ENCODE measurements around the gene STK16.
"Not testable (repeated sequence)": the region's sequence is repeated elsewhere in the genome, so short reads cannot be mapped to it uniquely, and the experiment has no call there.

Gene STK16, protein sequence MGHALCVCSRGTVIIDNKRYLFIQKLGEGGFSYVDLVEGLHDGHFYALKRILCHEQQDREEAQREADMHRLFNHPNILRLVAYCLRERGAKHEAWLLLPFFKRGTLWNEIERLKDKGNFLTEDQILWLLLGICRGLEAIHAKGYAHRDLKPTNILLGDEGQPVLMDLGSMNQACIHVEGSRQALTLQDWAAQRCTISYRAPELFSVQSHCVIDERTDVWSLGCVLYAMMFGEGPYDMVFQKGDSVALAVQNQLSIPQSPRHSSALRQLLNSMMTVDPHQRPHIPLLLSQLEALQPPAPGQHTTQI

DNA sequence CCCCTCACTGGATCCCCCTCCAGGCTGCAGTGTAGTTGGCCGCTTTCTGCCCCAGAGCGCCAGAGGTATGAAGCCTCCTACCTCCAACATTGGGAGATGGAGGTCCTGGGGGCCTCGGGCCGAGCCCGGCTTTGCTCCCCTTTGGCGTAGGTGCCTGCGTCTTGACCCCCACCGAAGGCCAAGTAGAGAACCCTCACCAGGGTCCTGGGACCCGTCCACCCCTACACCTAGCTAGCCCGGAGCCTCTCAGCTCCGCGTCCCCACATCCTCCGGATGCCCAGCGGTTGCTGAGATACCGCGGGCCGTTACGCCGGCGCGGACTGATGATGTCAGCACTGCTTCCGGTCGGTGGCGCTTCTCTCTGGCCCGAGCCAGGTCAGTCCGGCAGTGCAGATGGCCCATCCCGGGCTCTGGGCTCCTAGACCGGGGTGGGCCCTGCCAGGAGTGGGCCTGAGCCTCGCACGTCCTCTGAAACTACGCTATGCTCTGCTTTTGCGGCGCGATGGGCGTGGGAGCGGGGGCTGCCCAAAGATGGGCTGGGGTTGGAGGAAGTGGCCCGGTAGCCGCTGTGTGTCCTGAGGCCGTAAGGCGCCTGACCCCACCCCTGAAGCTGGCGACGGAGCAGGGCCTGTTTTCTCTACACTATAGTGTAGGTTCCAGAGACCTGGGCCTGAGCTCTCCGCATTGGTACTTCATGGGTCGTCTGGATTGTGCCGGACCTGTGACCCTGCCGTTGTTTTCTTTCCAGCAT is at the start of gene STK16, which contains the start of gene GLB1L:
TSS of gene STK16 (plus strand) at position 332 of the 751 bp plus-strand sequence. CDS start 521 bp downstream, outside the sequence.
TSS of gene GLB1L (minus strand) at position 297 of the 751 bp plus-strand sequence. CDS start 1,871 bp downstream, outside the sequence.
- H3K4me3 ChIP-seq = peak within 1 kb of the TSS; percentile 89
- in situ Hi-C loops (cut with MboI; ENCODE audit: low sequenced_read_pairs) = no loop called here
- peaks cover 5% of the 10 kb centered on the region for H3K4me1 ChIP-seq
- H3K36me3 ChIP-seq (replicated peaks) = peaks cover 16% of the 10 kb centered on the region
- H3K9me3 ChIP-seq = no peaks in the 10 kb centered on the region; the same call in none of the 2 replicates
- H3K27me3 ChIP-seq (ENCODE audit: low read depth) = no peaks in the 10 kb centered on the region
- DNase-seq (ENCODE audit: low spot score in 2 of 2) = peak; percentile 68 to 93

DNA sequence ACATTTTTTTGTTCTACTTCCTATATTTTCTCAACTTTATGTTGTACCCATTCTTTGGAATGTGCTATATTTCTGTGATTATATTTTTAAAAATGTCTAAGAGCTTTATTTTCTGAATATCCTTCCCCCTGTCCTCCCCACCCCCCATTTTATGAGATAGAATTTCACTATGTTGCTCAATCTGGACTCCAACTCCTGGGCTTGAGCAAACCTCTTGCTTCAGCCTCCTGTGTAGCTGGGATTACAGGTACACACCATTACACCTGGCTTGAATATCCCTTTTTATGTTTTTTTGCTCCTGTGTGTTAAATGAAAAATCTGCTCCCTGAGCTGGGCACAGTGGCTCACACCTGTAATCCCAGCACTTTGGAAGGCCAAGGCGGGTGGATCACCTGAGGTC is 47.9 kb upstream of the STK16 start:
- in situ Hi-C loops (cut with MboI; ENCODE audit: low sequenced_read_pairs) = no loop called here
- Histone ChIP-seq H3K36me3 (replicated peaks) (no peaks in the 10 kb centered on the region), H3K9me3 (no peaks in the 10 kb centered on the region), H3K27me3 (ENCODE audit: low read depth) (no peaks in the 10 kb centered on the region), H3K4me3 (no peak overlapping the region), H3K4me1 (no peaks in the 10 kb centered on the region)
- DNase-seq (ENCODE audit: low spot score in 2 of 2) = no peak

DNA sequence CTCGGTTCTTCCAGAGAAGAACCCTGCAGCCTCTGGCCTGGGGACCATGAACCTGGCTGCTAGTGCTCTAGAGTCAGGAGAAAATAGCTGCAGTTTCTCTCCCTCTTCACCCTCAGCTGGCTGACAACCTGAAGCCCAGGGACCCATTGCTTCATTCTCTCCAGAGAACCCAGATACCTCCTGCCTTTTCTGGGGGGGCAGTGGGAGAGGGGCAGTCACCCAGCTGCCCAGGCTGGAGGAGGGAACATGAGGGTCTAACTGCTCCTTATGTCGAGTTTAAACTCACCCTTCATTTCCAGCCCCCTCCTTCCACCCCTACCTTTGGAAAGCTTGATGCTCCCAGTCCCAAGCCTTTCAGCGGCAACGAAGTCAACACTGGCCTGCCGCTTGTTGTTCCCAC is 46.3 kb upstream of the STK16 start:
- no peak for DNase-seq (ENCODE audit: low spot score in 2 of 2)
- no peak overlapping the region for H3K4me3 ChIP-seq
- no peaks in the 10 kb centered on the region for H3K27me3 ChIP-seq (ENCODE audit: low read depth)
- no peaks in the 10 kb centered on the region for H3K4me1 ChIP-seq
- H3K9me3 ChIP-seq = no peaks in the 10 kb centered on the region
- in situ Hi-C loops (cut with MboI; ENCODE audit: low sequenced_read_pairs) = no loop called here
- no peaks in the 10 kb centered on the region for H3K36me3 ChIP-seq (replicated peaks)

DNA sequence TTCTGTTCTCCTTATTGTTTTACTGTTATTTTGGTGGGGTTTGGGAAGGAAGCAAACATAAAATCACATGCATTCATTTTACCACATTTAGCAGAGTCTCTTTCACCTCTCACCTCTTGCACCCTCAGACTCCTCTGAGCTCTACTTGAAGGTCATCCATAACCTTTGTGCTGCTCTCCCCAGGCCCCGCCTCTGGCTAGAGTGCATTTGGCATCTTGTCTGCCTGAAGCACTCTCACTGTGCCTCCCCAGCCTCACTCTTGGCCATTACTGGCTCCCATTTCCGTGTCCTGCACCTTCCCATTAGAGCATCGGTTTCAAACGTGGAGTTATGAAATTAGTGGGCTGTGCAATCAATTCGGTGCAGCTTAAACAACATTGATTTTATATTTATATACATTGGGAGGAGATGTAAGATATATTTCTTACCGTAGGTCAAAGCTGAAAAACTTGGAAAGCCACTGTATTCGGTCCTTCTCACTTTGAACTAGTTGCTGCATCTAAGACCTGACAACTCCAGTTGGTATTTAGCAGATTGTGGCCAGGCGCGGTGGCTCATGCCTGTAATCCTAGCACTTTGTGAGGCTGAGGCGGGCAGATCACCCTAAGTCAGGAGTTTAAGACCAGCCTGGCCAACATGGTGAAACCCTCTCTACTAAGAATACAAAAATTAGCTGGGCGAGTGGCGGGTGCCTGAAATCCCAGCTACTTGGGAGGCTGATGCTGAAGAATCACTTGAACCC is 45.6 kb upstream of the STK16 start:
- Histone ChIP-seq H3K9me3 (0 out of 2 replicates have a peak, but pooled peaks cover 2% of the 10 kb centered on the region), H3K4me1 (no peaks in the 10 kb centered on the region), H3K27me3 (ENCODE audit: low read depth) (no peaks in the 10 kb centered on the region), H3K36me3 (replicated peaks) (no peaks in the 10 kb centered on the region), H3K4me3 (no peak overlapping the region)
- in situ Hi-C loops (cut with MboI; ENCODE audit: low sequenced_read_pairs) = no loop called here
- DNase-seq (ENCODE audit: low spot score in 2 of 2) = no peak

DNA sequence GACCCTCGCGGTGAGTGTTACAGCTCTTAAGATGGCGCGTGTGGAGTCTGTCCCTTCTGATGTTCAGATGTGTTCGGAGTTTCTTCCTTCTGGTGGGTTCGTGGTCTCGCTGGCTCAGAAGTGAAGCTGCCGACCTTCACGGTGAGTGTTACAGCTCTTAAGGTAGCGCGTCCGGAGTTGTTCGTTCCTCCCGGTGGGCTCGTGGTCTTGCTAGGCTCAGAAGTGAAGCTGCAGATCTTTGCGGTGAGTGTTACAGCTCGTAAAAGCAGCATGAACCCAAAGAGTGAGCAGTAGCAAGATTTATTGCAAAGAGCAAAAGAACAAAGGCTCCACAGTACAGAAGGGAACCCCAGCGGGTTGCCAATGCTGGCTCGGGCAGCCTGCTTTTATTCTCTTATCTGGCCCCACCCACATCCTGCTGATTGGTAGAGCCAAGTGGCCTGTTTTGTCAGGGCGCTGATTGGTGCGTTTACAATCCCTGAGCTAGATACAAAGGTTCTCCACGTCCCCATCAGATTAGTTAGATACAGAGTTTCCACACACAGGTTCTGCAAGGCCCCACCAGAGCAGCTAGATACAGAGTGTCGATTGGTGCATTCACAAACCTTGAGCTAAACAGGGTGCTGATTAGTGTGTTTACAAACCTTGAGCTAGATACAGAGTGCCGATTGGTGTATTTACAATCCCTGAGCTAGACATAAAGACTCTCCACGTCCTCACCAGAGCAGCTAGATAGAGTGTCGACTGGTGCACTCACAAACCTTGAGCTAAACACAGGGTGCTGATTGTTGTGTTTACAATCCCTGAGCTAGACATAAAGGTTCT is 44.6 kb upstream of the STK16 start:
- peak in 1 of 2 experiments; percentile 14 for DNase-seq (ENCODE audit: low spot score in 2 of 2)
- H3K4me3 ChIP-seq; H3K9me3 ChIP-seq; H3K36me3 ChIP-seq (replicated peaks); H3K4me1 ChIP-seq; in situ Hi-C loops (cut with MboI; ENCODE audit: low sequenced_read_pairs); H3K27me3 ChIP-seq (ENCODE audit: low read depth): not testable (repeated sequence)

DNA sequence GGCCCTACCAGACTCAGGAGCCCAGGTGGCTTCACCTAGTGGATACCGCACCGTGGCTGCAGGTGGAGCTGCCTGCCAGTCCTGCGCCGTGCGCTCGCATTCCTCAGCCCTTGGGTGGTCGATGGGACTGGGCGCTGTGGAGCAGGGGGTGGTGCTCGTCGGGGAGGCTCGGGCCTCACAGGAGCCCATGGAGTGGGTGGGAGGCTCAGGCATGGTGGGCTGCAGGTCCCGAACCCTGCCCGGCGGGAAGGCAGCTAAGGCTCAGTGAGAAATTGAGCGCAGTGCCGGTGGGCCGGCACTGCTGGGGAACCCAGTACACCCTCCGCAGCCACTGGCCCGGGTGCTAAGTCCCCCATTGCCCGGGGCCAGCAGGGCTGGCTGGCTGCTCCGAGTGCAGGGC is 43.9 kb upstream of the STK16 start:
- H3K36me3 ChIP-seq (replicated peaks); H3K4me1 ChIP-seq; H3K27me3 ChIP-seq (ENCODE audit: low read depth); H3K4me3 ChIP-seq; in situ Hi-C loops (cut with MboI; ENCODE audit: low sequenced_read_pairs); H3K9me3 ChIP-seq; DNase-seq (ENCODE audit: low spot score in 2 of 2): not testable (repeated sequence)

DNA sequence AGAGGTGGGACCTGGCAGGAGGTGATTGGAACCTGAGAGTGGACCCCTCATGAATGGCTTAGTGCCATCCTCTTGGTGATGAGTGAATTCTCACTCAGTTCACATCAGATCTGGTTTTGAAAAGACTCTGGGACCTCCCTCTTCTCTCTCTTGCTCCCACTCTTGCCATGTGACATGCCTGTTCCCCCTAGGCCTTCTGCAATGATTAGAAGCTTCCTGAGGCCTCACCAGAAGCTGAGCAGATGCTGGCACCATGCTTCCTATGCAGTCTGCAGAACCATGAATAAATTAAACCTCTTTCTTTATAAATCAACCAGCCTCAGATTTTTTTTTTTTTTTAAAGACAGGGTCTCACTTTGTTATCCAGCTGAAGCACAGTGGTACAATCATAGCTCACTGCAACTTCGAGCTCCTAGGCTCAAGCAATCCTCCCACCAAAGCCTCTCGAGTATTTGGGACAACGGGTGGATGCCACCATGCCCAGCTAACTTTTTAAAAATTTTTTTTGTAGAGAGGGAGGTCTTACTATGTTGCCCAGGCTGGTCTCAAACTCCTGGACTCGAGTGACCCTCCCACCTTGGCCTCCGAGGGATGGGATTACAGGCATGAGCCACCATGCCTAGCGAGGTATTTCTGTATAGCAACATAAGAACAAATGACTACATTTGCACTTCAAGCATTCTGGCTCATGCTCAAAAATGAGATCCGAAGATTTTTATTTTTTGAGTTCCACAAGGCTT is 40.7 kb upstream of the STK16 start:
- H3K4me1 ChIP-seq = peaks cover 11% of the 10 kb centered on the region
- no peak overlapping the region for H3K4me3 ChIP-seq
- in situ Hi-C loops (cut with MboI; ENCODE audit: low sequenced_read_pairs) = no loop called here

DNA sequence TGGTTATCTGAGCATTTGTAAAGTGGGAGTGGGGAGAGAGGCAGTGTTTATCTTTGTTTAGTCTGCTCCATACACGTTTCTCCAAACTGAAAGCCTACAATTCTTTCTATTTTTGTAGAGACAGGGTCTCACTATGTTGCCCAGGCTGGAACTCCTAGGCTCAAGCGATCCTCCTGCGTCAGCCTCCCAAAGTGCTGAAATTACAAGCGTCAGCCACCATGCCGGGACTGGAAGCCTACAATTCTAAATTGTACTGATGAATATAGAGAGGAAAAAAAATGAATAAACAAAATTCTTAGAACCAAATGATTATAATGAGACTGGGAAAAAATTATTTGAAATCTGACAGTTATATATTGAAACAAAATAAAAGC is 40.1 kb upstream of the STK16 start:
- in situ Hi-C loops (cut with MboI; ENCODE audit: low sequenced_read_pairs) = no loop called here
- DNase-seq (ENCODE audit: low spot score in 2 of 2) = peak in 1 of 2 experiments; percentile 2
- no peak overlapping the region for H3K4me3 ChIP-seq
- 0 out of 2 replicates have a peak, but pooled peaks cover 2% of the 10 kb centered on the region for H3K9me3 ChIP-seq
- H3K36me3 ChIP-seq (replicated peaks) = peaks cover 8% of the 10 kb centered on the region; the same call in 1 of the 2 replicates
- peaks cover 11% of the 10 kb centered on the region for H3K4me1 ChIP-seq
- no peaks in the 10 kb centered on the region for H3K27me3 ChIP-seq (ENCODE audit: low read depth)

More for the DNA sequence above, 40.7 kb upstream of the STK16 start:
- DNase-seq (ENCODE audit: low spot score in 2 of 2) = no peak
- Histone ChIP-seq H3K27me3 (ENCODE audit: low read depth) (no peaks in the 10 kb centered on the region), H3K9me3 (0 out of 2 replicates have a peak, but pooled peaks cover 2% of the 10 kb centered on the region), H3K36me3 (replicated peaks) (peaks cover 8% of the 10 kb centered on the region; the same call in 1 of the 2 replicates)

DNA sequence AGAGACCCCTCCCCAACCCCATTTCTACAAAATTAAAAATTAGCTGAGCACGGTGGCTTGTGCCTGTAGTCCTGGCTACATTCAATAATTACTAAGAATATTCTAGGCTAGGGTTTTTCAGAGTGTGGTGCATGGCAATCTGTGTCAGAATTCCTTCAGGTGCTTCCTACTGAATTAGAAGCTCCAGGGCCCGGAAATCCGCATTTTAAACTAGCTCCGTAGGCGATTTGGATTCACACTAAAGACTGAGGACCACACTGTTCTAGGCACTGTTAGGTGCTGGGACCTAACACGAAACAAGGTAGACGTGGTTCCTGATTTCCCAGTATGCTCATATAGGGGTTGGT is 39.3 kb upstream of the STK16 start:
- DNase-seq (ENCODE audit: low spot score in 2 of 2) = no peak
- peak overlapping the region; percentile 65 for H3K4me3 ChIP-seq
- peaks cover 8% of the 10 kb centered on the region; the same call in 1 of the 2 replicates for H3K36me3 ChIP-seq (replicated peaks)
- in situ Hi-C loops (cut with MboI; ENCODE audit: low sequenced_read_pairs) = no loop called here
- 0 out of 2 replicates have a peak, but pooled peaks cover 2% of the 10 kb centered on the region for H3K9me3 ChIP-seq
- H3K4me1 ChIP-seq = peaks cover 11% of the 10 kb centered on the region
- H3K27me3 ChIP-seq (ENCODE audit: low read depth) = no peaks in the 10 kb centered on the region

DNA sequence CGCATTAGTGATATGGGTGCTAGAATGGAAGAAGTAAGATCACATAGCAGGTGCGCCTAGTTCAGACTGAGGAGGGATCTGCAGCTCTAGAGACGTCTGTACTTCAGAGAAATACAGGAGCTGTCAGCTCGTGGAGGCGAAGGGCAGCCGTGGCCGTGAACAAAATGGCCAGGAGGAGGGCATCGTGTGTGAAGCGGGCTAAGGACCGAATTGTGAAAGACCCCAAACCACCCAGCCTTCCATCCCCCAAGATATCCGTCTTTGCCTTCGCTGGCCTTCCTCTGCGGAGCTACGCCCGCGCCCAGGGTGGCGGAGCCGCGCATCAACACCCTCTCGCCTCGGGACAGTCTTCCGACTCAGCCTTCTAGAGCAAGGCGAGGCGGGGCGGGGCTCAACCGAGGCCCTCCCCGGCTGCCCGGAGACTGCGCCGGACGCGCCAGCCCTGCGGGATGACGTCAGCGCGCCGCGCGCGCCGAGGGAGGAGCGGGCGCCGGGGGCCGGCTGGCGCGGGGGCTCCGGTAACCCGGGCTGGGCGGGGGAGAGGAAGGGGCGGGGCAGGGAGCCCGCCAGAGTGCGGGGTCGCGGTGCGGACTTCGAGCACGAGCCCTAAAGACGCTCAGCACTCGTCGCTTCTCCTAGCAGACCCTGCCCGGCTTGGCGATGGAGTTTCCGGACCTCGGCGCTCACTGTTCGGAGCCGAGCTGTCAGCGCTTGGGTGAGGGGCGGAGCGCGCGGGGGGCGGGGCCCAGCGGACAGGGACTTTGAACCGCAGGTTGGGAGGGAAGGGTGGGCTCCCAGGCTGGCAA is 38.7 kb upstream of the STK16 start, which contains the start of gene ZFAND2B:
TSS of gene ZFAND2B (plus strand) at position 455 of the 806 bp plus-strand sequence. CDS start at position 661, 206 bp downstream.
- Histone ChIP-seq H3K36me3 (replicated peaks) (peaks cover 8% of the 10 kb centered on the region; the same call in 1 of the 2 replicates), H3K4me3 (peak within 1 kb of the TSS; percentile 65), H3K4me1 (peaks cover 11% of the 10 kb centered on the region), H3K27me3 (ENCODE audit: low read depth) (no peaks in the 10 kb centered on the region), H3K9me3 (0 out of 2 replicates have a peak, but pooled peaks cover 2% of the 10 kb centered on the region)
- peak; percentile 88 to 95 for DNase-seq (ENCODE audit: low spot score in 2 of 2)
- in situ Hi-C loops (cut with MboI; ENCODE audit: low sequenced_read_pairs) = no loop called here

DNA sequence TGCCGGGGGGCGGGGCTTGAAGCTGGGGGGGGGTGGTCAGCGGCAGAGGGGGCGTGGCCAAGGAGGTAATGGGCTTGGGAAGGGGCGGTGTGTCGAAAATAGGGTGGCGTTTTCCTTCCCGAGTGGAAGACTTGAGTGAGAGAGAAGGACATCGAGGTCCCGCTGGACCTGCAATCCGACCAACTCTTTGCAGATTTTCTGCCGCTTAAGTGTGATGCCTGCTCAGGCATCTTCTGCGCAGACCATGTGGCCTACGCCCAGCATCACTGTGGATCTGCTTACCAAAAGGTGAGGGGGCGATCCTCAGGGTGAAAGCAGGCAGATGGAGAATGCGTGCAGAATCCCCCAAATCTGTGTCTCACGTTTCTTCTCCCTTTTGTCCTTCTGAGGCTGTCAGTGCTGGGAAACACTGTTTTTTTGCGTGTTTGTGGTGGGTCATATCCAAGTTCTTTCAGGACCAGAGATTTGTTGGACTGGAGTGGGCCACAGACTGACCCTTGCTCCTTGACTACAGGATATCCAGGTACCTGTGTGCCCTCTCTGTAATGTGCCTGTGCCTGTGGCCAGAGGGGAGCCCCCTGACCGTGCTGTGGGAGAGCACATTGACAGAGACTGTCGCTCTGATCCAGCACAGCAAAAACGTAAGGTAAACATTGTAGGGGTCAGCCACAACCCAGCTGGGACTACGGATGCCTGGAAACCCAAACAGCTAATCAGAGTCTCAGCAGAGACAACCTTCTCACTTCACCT is 38.0 kb upstream of the STK16 start:
- H3K4me1 ChIP-seq = peaks cover 11% of the 10 kb centered on the region
- in situ Hi-C loops (cut with MboI; ENCODE audit: low sequenced_read_pairs) = no loop called here
- H3K36me3 ChIP-seq (replicated peaks) = peaks cover 8% of the 10 kb centered on the region; the same call in 1 of the 2 replicates
- no peaks in the 10 kb centered on the region for H3K27me3 ChIP-seq (ENCODE audit: low read depth)
- no peak for DNase-seq (ENCODE audit: low spot score in 2 of 2)
- 0 out of 2 replicates have a peak, but pooled peaks cover 2% of the 10 kb centered on the region for H3K9me3 ChIP-seq
- H3K4me3 ChIP-seq = peak overlapping the region; percentile 65

Measured in HAP-1 (cell line).